ENCODE results near the gene PRORP. TPM values are rescaled to one million over a fixed set of nuclear protein-coding genes. Genes with fewer than 3 reads are reported as not detected.
"Not testable (repeated sequence)": the region's sequence is repeated elsewhere in the genome, so short reads cannot be mapped to it uniquely, and the experiment has no call there.

The PRORP gene
- total and polyA plus RNA-seq, 2 experiments from 2014 or later = 28.8 to 50.4 TPM

- TF ChIP-seq REST (IDR thresholded peaks at IDR 0.05; ENCODE audit: unreplicated experiment) (no peak), ZNF114 (CRISPR knock-in tag; IDR thresholded peaks at IDR 0.05) (no peak)
These were observed 26.9 kb downstream of the PRORP start (continued) for GRCh38 chr14:35149239-35149638.

- ATAC-seq; H3K27me3 Mint-ChIP-seq (ENCODE audit: insufficient read depth, low read depth, poor library complexity): not testable (repeated sequence)
These were observed 30.2 kb downstream of the PRORP start for GRCh38 chr14:35152531-35152930.

GRCh38 chr14:35154016-35154415, 31.7 kb downstream of the PRORP start:
- Histone ChIP-seq H3K79me2 (replicated peaks; ENCODE audit: insufficient read depth) (no peaks in the 10 kb centered on the region; the same call in 1 of the 2 replicates), H3K9me2 (ENCODE audit: insufficient read depth) (no peaks in the 10 kb centered on the region; the same call in 1 of the 2 replicates), H4K20me1 (replicated peaks; ENCODE audit: insufficient read depth) (peaks cover 7% of the 10 kb centered on the region; the same call in 1 of the 2 replicates), H3K4me1 (ENCODE audit: insufficient read depth) (0 out of 2 replicates have a peak, but pooled peaks cover 9% of the 10 kb centered on the region), H3K4me3 (no peak overlapping the region), H3K36me3 (ENCODE audit: insufficient read depth) (no peaks in the 10 kb centered on the region), H3K27ac (ENCODE audit: low read depth) (no peak overlapping the region), H3F3A (replicated peaks; ENCODE audit: low read depth) (no peaks in the 10 kb centered on the region), H2AFZ (no peak overlapping the region), H3K4me2 (no peak overlapping the region), H3K27me3 (ENCODE audit: insufficient read depth) (no peaks in the 10 kb centered on the region)
- DNase-seq (ENCODE audit: low spot score) = no peak
- Mint-ChIP-seq H3K4me1 (peaks cover 17% of the 10 kb centered on the region), H3K27ac (0 out of 2 replicates have a peak overlapping the region, but pooled peaks have one; percentile 56), H3K9me3 (peaks cover 17% of the 10 kb centered on the region), H3K27me3 (ENCODE audit: insufficient read depth, low read depth, poor library complexity) (peaks cover 4% of the 10 kb centered on the region), H3K4me3 (no peak overlapping the region), H3K36me3 (ENCODE audit: low read depth) (peaks cover 29% of the 10 kb centered on the region)
- no peak for ATAC-seq
- TF ChIP-seq STAT1 (IDR thresholded peaks at IDR 0.05; ENCODE audit: unreplicated experiment) (no peak), NANOG (IDR thresholded peaks at IDR 0.05; ENCODE audit: borderline replicate concordance) (no peak), ZNF462 (CRISPR knock-in tag; IDR thresholded peaks at IDR 0.05) (no peak), CREB1 (CRISPR knock-in tag; IDR thresholded peaks at IDR 0.05; ENCODE audit: low read depth) (no peak), POLR2AphosphoS5 (IDR thresholded peaks at IDR 0.05; ENCODE audit: low read depth) (no peak), JUNB (IDR thresholded peaks at IDR 0.05; ENCODE audit: unreplicated experiment) (no peak), ZNF114 (CRISPR knock-in tag; IDR thresholded peaks at IDR 0.05) (no peak), ETS1 (IDR thresholded peaks at IDR 0.05) (no peak), EZH2 (IDR thresholded peaks at IDR 0.05; ENCODE audit: low read depth, unreplicated experiment) (no peak)

More at GRCh38 chr14:35152531-35152930, 30.2 kb downstream of the PRORP start:
- not testable (repeated sequence) for H3K4me3 ChIP-seq; H2AFZ ChIP-seq; H3K27ac Mint-ChIP-seq; H3K79me2 ChIP-seq (replicated peaks; ENCODE audit: insufficient read depth); H4K20me1 ChIP-seq (replicated peaks; ENCODE audit: insufficient read depth); H3K9me2 ChIP-seq (ENCODE audit: insufficient read depth); H3K36me3 ChIP-seq (ENCODE audit: insufficient read depth); H3K4me1 ChIP-seq (ENCODE audit: insufficient read depth); DNase-seq (ENCODE audit: low spot score); H3K4me2 ChIP-seq; H3F3A ChIP-seq (replicated peaks; ENCODE audit: low read depth); H3K27ac ChIP-seq (ENCODE audit: low read depth); H3K4me3 Mint-ChIP-seq; H3K27me3 ChIP-seq (ENCODE audit: insufficient read depth)
- Mint-ChIP-seq H3K36me3 (ENCODE audit: low read depth) (peaks cover 37% of the 10 kb centered on the region), H3K4me1 (peaks cover 10% of the 10 kb centered on the region), H3K9me3 (peaks cover 17% of the 10 kb centered on the region)
